Spleen (tissue), 11 donors: ENCODE data around the gene KMT2A. TPM values are rescaled to one million over a fixed set of nuclear protein-coding genes. Genes with fewer than 3 reads are reported as not detected.

ENCODE experiments used
- DNase-seq: peaks from one replicate; pipeline ENCODE4 v3.0.0-alpha.2; 2020
- H3K27ac ChIP-seq, 8 donors: fragments of 200-600 bp; sonication (generic) in 7 of 8; 1 replicate in 4 of 8; 2 replicates in 4 of 8; pipeline versions ENCODE4 v1.5.0 to v1.8.0; 2016 to 2021; ENCODE audit warnings: inconsistent platforms in 4 of 8, mild to moderate bottlenecking in 4 of 8, moderate library complexity in 1 of 8
- H3K27me3 ChIP-seq, 7 donors: fragments of 200-600 bp; sonication (generic) in 6 of 7; replicated peaks in 1 of 7; 1 replicate in 4 of 7; 2 replicates in 3 of 7; pipeline versions ENCODE4 v1.5.0 to v1.8.0; 2016 to 2021; ENCODE audit warnings: inconsistent platforms in 3 of 7, mild to moderate bottlenecking in 1 of 7
- H3K36me3 ChIP-seq, 6 donors: fragments of 200-600 bp; sonication (generic) in 5 of 6; 1 replicate in 4 of 6; 2 replicates in 2 of 6; pipeline versions ENCODE4 v1.5.0 to v1.8.0; 2016 to 2021; ENCODE audit warnings: inconsistent platforms in 2 of 6
- H3K4me1 ChIP-seq, 6 donors: fragments of 200-600 bp; sonication (generic) in 5 of 6; 1 replicate in 3 of 6; 2 replicates in 3 of 6; pipeline versions ENCODE4 v1.5.0 to v1.8.0; 2016 to 2021; ENCODE audit warnings: inconsistent platforms in 3 of 6
- H3K4me3 ChIP-seq, 8 donors: fragments of 200-600 bp; sonication (generic) in 7 of 8; 1 replicate in 4 of 8; 2 replicates in 4 of 8; pipeline versions ENCODE4 v1.5.0 to v1.8.0; 2016 to 2021; ENCODE audit warnings: inconsistent platforms in 4 of 8, mild to moderate bottlenecking in 4 of 8, moderate library complexity in 2 of 8
- H3K9me3 ChIP-seq, 8 donors: fragments of 200-600 bp; sonication (generic) in 7 of 8; 1 replicate in 4 of 8; 2 replicates in 4 of 8; pipeline versions ENCODE4 v1.5.0 to v1.8.0; 2016 to 2021; ENCODE audit warnings: inconsistent platforms in 4 of 8
- CTCF ChIP-seq, 11 experiments: fragments of 200-600 bp in 7 of 11; fragments of 450-650 bp in 4 of 11; sonication (generic) in 4 of 11; IDR thresholded peaks in 8 of 11; conservative IDR thresholded peaks in 3 of 11; 1 replicate in 7 of 11; 2 replicates in 4 of 11; pipeline versions ENCODE4 v1.4.0 to v1.8.0; 2016 to 2021; ENCODE audit warnings: antibody characterized with exemption in 11 of 11, inconsistent platforms in 4 of 11, mild to moderate bottlenecking in 1 of 11
- POLR2A ChIP-seq, 3 donors: fragments of 450-650 bp; IDR thresholded peaks; one replicate each; pipeline ENCODE4 v1.5.1; 2017; ENCODE audit warnings: antibody characterized with exemption in 3 of 3, mild to moderate bottlenecking in 1 of 3
- POLR2AphosphoS5 ChIP-seq, 3 donors: sonication (generic); formaldehyde crosslinking; IDR thresholded peaks; one replicate each; pipeline ENCODE4 v1.5.1; 2017; ENCODE audit warnings: antibody characterized with exemption in 3 of 3
- WGBS, 5 donors: extraction: QIAGEN DNeasy Blood & Tissue Kit in 3 of 5; methylation state at CpG; one replicate each; pipeline versions ENCODE4 v1.1.5 to v1.1.7; 2013 to 2018; 5-methylcytosine and 5-hydroxymethylcytosine counted together
- intact Hi-C: fragments of 100-400 bp; cut with DNase I; formaldehyde crosslinking; loops from one replicate; pipeline ENCODE4 v1.15.0; 2023; ENCODE audit warnings: low total_unique reads
- polyA plus RNA-seq, 3 donors: library from polyadenylated mRNA; stranded (reverse); fragments of 200-250 nt; gene quantifications; one replicate each; pipeline ENCODE4 v1.2.1, GENCODE V29; 2013
- total RNA-seq, 7 donors: library from RNA; depleted of rRNA in 3 of 7; stranded (reverse); fragments of >200 nt in 3 of 7; fragmentation: NEBNext Ultra II Directional in 4 of 7; extraction: Animal tissue kit (Norgen Biotek cat#: 25700) in 4 of 7; gene quantifications; one replicate each; pipeline versions ENCODE4 v1.1.0 to v1.2.1, GENCODE V29; 2016 to 2021
- donor health status: healthy with polysubstance abuse.
- donor health status: DM: no; HTN: no; CAD: no; lungs with moderate emphysema.
- donor health status: DM: no; HTN: no; CAD: no.
- donor health status: Bipolar disorder and iron deficiency.
- donor health status: healthy.
- donor health status: DM: no; HTN: no; CAD: no.
- donor health status: DM: yes; HTN: yes; CAD: no.

Gene KMT2A
- total and polyA plus RNA-seq, 10 donors, result 5.9 to 134 (median 103) TPM

- Histone ChIP-seq H3K36me3 (peaks cover 0 to 7% (median 0%) of the 10 kb centered on the region in 6 donors), H3K9me3 (no peaks in the 10 kb centered on the region), H3K27ac (peak overlapping the region in 3 of 8 donors; percentile 16 to 41 (median 20)), H3K4me1 (peaks cover 42 to 100% (median 86%) of the 10 kb centered on the region in 6 donors), H3K4me3 (peak overlapping the region in 1 of 8 donors; percentile 13), H3K27me3 (no peaks in the 10 kb centered on the region)
- no peak for DNase-seq
- intact Hi-C loops, result no loop called here
- TF ChIP-seq POLR2AphosphoS5 (IDR thresholded peaks at IDR 0.05) (no peak), POLR2A (IDR thresholded peaks at IDR 0.05) (no peak), CTCF (IDR thresholded peaks at IDR 0.05 in 8 of 11, conservative IDR thresholded peaks at IDR 0.05 in 3 of 11) (no peak)
- WGBS, 5 donors, result 44 to 63% (median 49%) methylated on average over 3 of the region's 3 CpGs
Observed at GRCh38 chr11:118441770-118442275, 5.5 kb downstream of the KMT2A start.

- H3K36me3 ChIP-seq, result peaks cover 0 to 9% (median 0%) of the 10 kb centered on the region in 6 donors
- intact Hi-C loops, result no loop called here
- peak overlapping the region in 3 of 8 donors; percentile 16 to 41 (median 20) for H3K27ac ChIP-seq
- WGBS, 5 donors, result 55 to 72% (median 63%) methylated on average over 3 of the region's 3 CpGs
- no peak overlapping the region for H3K4me3 ChIP-seq
- TF ChIP-seq POLR2AphosphoS5 (IDR thresholded peaks at IDR 0.05) (no peak), POLR2A (IDR thresholded peaks at IDR 0.05) (no peak), CTCF (IDR thresholded peaks at IDR 0.05 in 8 of 11, conservative IDR thresholded peaks at IDR 0.05 in 3 of 11) (no peak)
- no peaks in the 10 kb centered on the region for H3K27me3 ChIP-seq
- H3K9me3 ChIP-seq, result no peaks in the 10 kb centered on the region
- DNase-seq, result no peak
- peaks cover 42 to 100% (median 88%) of the 10 kb centered on the region in 6 donors for H3K4me1 ChIP-seq
Observed at GRCh38 chr11:118442301-118442700, 6.0 kb downstream of the KMT2A start.

- H3K4me3 ChIP-seq, result no peak overlapping the region
- H3K4me1 ChIP-seq, result peaks cover 42 to 100% (median 92%) of the 10 kb centered on the region in 6 donors
- intact Hi-C loops, result no loop called here
- H3K27ac ChIP-seq, result no peak overlapping the region
- no peaks in the 10 kb centered on the region for H3K9me3 ChIP-seq
- 76 to 83% (median 82%) methylated on average over 4 of the region's 4 CpGs for whole genome bisulfite sequencing, 5 donors
- TF ChIP-seq POLR2A (IDR thresholded peaks at IDR 0.05), result no peak
- no peak for TF ChIP-seq CTCF (IDR thresholded peaks at IDR 0.05 in 8 of 11, conservative IDR thresholded peaks at IDR 0.05 in 3 of 11)
- TF ChIP-seq POLR2AphosphoS5 (IDR thresholded peaks at IDR 0.05), result no peak
- no peak for DNase-seq
- H3K36me3 ChIP-seq, result peaks cover 0 to 15% (median 0%) of the 10 kb centered on the region in 6 donors
- no peaks in the 10 kb centered on the region for H3K27me3 ChIP-seq
Observed at GRCh38 chr11:118442908-118443589, 6.8 kb downstream of the KMT2A start.

- Histone ChIP-seq H3K27ac (no peak overlapping the region), H3K36me3 (peaks cover 0 to 17% (median 0%) of the 10 kb centered on the region in 6 donors), H3K27me3 (no peaks in the 10 kb centered on the region), H3K4me3 (no peak overlapping the region), H3K4me1 (peaks cover 42 to 100% (median 94%) of the 10 kb centered on the region in 6 donors), H3K9me3 (no peaks in the 10 kb centered on the region)
- intact Hi-C loops, result no loop called here
- WGBS, 5 donors, result 65 to 78% (median 71%) methylated on average over 2 of the region's 2 CpGs
- no peak for TF ChIP-seq POLR2AphosphoS5 (IDR thresholded peaks at IDR 0.05)
- no peak for TF ChIP-seq CTCF (IDR thresholded peaks at IDR 0.05 in 8 of 11, conservative IDR thresholded peaks at IDR 0.05 in 3 of 11)
- TF ChIP-seq POLR2A (IDR thresholded peaks at IDR 0.05), result no peak
- DNase-seq, result no peak
Observed at GRCh38 chr11:118443590-118444218, 7.4 kb downstream of the KMT2A start.
